Measurements from ENCODE around the gene CCL7. TPM values are rescaled to one million over a fixed set of nuclear protein-coding genes. Genes with fewer than 3 reads are reported as not detected.
A peak's percentile ranks its signal among the peaks of the same experiment; 100 is the strongest.

The CCL7 gene
- total and polyA plus RNA-seq, 4 donors = not detected

DNA sequence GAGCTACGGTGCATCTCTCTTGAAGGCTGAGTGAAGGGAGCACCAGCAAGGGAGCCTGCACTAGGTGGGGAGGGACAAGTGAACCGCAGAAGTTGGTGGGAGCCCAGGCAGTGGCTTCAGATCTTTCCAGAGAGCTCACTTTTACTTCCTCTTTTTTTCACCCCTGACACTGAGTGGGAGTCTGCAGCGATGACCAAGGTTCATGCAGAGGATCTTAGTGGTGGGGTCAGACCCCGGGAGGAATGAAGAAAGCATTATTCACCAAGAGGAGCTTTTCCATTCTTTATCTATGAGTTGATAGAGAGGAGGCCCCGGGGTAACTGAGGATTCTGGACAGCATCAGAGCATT lies 18.0 kb upstream of the CCL7 start:
- H3K27ac ChIP-seq (ENCODE audit: low read depth in 1 of 2, low read length in 2 of 2) = peak overlapping the region in 1 of 2 donors; percentile 98
- peak in 1 of 2 donors; percentile 64 for DNase-seq
- peaks cover 18 to 41% of the 10 kb centered on the region in 2 donors for H3K4me1 ChIP-seq (ENCODE audit: control insufficient read depth in 1 of 2, insufficient read depth in 2 of 2, low read length in 2 of 2)
- ATAC-seq (ENCODE audit: low FRiP score) = peak; percentile 0
- H3K4me3 ChIP-seq (ENCODE audit: low read length in 2 of 2) = no peak overlapping the region
- no peaks in the 10 kb centered on the region for H3K27me3 ChIP-seq (ENCODE audit: control insufficient read depth in 1 of 2, insufficient read depth in 2 of 2, low read length in 1 of 2)
- no peaks in the 10 kb centered on the region for H3K9me3 ChIP-seq (ENCODE audit: control insufficient read depth, low read length)
- no peaks in the 10 kb centered on the region for H3K36me3 ChIP-seq (ENCODE audit: control insufficient read depth in 1 of 2, insufficient read depth in 2 of 2, low read length in 1 of 2)
- intact Hi-C loops (cut with DNase I) = loop anchor here in 1 of 2 donors (5.0 to 10.0 kb wide), 2 partner anchors 50 to 1427 kb away; no protein-coding TSS in a partner anchor
- 42 to 49% methylated on average over 5 of the region's 5 CpGs for WGBS, 2 donors

DNA sequence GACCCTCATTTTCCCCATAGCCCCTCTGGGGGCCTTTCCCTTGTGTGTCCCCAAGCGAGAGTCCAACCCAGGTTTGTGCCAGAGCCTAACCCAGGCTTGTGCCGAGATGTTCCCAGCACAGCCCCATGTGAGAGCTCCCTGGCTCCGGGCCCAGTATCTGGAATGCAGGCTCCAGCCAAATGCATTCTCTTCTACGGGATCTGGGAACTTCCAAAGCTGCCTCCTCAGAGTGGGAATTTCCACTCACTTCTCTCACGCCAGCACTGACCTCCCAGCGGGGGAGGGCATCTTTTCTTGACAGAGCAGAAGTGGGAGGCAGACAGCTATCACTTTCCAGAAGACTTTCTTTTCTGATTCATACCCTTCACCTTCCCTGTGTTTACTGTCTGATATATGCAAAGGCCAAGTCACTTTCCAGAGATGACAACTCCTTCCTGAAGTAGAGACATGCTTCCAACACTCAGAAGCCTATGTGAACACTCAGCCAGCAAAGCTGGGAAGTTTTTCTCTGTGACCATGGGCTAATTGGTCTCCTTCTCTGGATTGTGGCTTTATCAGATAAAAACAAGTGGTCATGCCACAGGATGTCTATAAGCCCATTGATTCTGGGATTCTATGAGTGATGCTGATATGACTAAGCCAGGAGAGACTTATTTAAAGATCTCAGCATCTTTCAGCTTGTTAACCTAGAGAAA lies 17.4 kb upstream of the CCL7 start:
- H3K36me3 ChIP-seq (ENCODE audit: control insufficient read depth in 1 of 2, insufficient read depth in 2 of 2, low read length in 1 of 2) = no peaks in the 10 kb centered on the region
- ATAC-seq (ENCODE audit: low FRiP score) (peak; percentile 78), DNase-seq (peak; percentile 95 to 98)
- peak overlapping the region; percentile 95 to 98 for H3K27ac ChIP-seq (ENCODE audit: low read depth in 1 of 2, low read length in 2 of 2)
- H3K4me1 ChIP-seq (ENCODE audit: control insufficient read depth in 1 of 2, insufficient read depth in 2 of 2, low read length in 2 of 2) = peaks cover 18 to 41% of the 10 kb centered on the region in 2 donors
- H3K27me3 ChIP-seq (ENCODE audit: control insufficient read depth in 1 of 2, insufficient read depth in 2 of 2, low read length in 1 of 2) = no peaks in the 10 kb centered on the region
- WGBS, 2 donors = 1 to 2% methylated on average over 6 of the region's 6 CpGs
- no peaks in the 10 kb centered on the region for H3K9me3 ChIP-seq (ENCODE audit: control insufficient read depth, low read length)
- intact Hi-C loops (cut with DNase I) = loop anchor here in 1 of 2 donors (5.0 to 10.0 kb wide), 2 partner anchors 50 to 1428 kb away; no protein-coding TSS in a partner anchor
- H3K4me3 ChIP-seq (ENCODE audit: low read length in 2 of 2) = no peak overlapping the region

DNA sequence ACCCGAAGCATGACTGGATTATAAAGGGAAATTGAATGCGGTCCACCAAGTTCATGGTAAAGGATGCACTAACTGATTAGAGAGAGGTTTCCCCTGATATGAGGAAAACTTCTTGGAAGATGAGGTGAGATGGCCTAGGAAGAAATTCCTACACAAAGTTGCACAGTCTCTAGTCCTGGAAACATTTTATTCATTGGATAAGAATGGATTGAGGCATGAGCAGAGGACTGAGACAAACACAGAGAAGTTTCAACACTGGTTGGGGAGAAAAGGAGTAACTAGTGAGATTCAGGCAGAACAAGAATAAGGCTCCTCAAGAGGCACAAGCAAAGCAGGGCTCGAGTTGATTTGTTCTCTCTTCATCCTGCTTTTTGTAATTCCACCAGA lies 16.9 kb upstream of the CCL7 start:
- intact Hi-C loops (cut with DNase I) = loop anchor here in 1 of 2 donors (5.0 to 10.0 kb wide), 2 partner anchors 49 to 1428 kb away; no protein-coding TSS in a partner anchor
- ATAC-seq (ENCODE audit: low FRiP score) (no peak), DNase-seq (no peak)
- Histone ChIP-seq H3K36me3 (ENCODE audit: control insufficient read depth in 1 of 2, insufficient read depth in 2 of 2, low read length in 1 of 2) (no peaks in the 10 kb centered on the region), H3K27me3 (ENCODE audit: control insufficient read depth in 1 of 2, insufficient read depth in 2 of 2, low read length in 1 of 2) (no peaks in the 10 kb centered on the region), H3K9me3 (ENCODE audit: control insufficient read depth, low read length) (no peaks in the 10 kb centered on the region), H3K4me1 (ENCODE audit: control insufficient read depth in 1 of 2, insufficient read depth in 2 of 2, low read length in 2 of 2) (peaks cover 18 to 41% of the 10 kb centered on the region in 2 donors), H3K27ac (ENCODE audit: low read depth in 1 of 2, low read length in 2 of 2) (peak overlapping the region; percentile 95 to 98), H3K4me3 (ENCODE audit: low read length in 2 of 2) (no peak overlapping the region)
- 68 to 70% methylated on average over 3 of the region's 3 CpGs for WGBS, 2 donors

DNA sequence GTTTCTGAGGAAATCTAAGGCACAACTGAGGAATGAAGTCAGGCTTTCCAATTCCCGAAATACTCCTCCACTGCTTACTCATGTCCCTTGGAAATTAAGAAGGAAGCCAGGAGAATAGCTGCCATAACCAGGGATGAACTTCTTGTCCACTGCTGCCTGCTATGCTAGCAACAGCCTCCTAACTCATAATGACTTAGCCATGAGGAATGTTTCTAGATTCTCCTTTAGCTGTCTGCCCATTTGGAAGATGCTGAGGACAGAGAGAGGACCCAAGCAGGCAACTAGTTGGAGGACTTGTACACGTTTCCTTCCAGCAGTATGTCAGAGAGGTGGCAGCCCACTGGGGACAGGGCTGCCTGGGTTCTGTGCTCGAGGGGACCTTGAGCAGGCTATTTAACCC lies 15.9 kb upstream of the CCL7 start:
- intact Hi-C loops (cut with DNase I) = loop anchor here in 1 of 2 donors (5.0 to 10.0 kb wide), 2 partner anchors 48 to 1429 kb away; no protein-coding TSS in a partner anchor
- H3K27me3 ChIP-seq (ENCODE audit: control insufficient read depth in 1 of 2, insufficient read depth in 2 of 2, low read length in 1 of 2) = no peaks in the 10 kb centered on the region
- peaks cover 16 to 37% of the 10 kb centered on the region in 2 donors for H3K4me1 ChIP-seq (ENCODE audit: control insufficient read depth in 1 of 2, insufficient read depth in 2 of 2, low read length in 2 of 2)
- WGBS, 2 donors = 6 to 7% methylated on average over 3 of the region's 3 CpGs
- DNase-seq = no peak
- no peak overlapping the region for H3K4me3 ChIP-seq (ENCODE audit: low read length in 2 of 2)
- H3K36me3 ChIP-seq (ENCODE audit: control insufficient read depth in 1 of 2, insufficient read depth in 2 of 2, low read length in 1 of 2) = no peaks in the 10 kb centered on the region
- peak overlapping the region; percentile 95 to 98 for H3K27ac ChIP-seq (ENCODE audit: low read depth in 1 of 2, low read length in 2 of 2)
- no peaks in the 10 kb centered on the region for H3K9me3 ChIP-seq (ENCODE audit: control insufficient read depth, low read length)
- ATAC-seq (ENCODE audit: low FRiP score) = peak; percentile 81

DNA sequence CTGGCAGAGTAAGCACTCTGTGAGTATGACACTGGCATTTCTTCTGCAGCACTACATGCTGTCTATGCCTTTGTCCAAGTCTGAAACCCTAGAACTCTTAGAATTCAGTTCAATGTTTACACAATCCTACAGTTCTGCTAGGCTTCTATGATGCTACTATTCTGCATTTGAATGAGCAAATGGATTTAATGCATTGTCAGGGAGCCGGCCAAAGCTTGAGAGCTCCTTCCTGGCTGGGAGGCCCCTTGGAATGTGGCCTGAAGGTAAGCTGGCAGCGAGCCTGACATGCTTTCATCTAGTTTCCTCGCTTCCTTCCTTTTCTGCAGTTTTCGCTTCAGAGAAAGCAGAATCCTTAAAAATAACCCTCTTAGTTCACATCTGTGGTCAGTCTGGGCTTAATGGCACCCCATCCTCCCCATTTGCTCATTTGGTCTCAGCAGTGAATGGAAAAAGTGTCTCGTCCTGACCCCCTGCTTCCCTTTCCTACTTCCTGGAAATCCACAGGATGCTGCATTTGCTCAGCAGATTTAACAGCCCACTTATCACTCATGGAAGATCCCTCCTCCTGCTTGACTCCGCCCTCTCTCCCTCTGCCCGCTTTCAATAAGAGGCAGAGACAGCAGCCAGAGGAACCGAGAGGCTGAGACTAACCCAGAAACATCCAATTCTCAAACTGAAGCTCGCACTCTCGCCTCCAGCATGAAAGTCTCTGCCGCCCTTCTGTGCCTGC lies 15.2 kb upstream of the CCL7 start, which contains the start of gene CCL2:
Gene CCL2, plus strand, starts transcription at position 635 of the 730 bp plus-strand sequence. Its CDS starts 65 bp downstream, at position 700.
- Histone ChIP-seq H3K4me1 (ENCODE audit: control insufficient read depth in 1 of 2, insufficient read depth in 2 of 2, low read length in 2 of 2) (peaks cover 10 to 31% of the 10 kb centered on the region in 2 donors), H3K27me3 (ENCODE audit: control insufficient read depth in 1 of 2, insufficient read depth in 2 of 2, low read length in 1 of 2) (no peaks in the 10 kb centered on the region), H3K9me3 (ENCODE audit: control insufficient read depth, low read length) (no peaks in the 10 kb centered on the region), H3K4me3 (ENCODE audit: low read length in 2 of 2) (peak within 1 kb of the TSS; percentile 32 to 42), H3K36me3 (ENCODE audit: control insufficient read depth in 1 of 2, insufficient read depth in 2 of 2, low read length in 1 of 2) (no peaks in the 10 kb centered on the region), H3K27ac (ENCODE audit: low read depth in 1 of 2, low read length in 2 of 2) (peak within 1 kb of the TSS; percentile 52 to 98)
- intact Hi-C loops (cut with DNase I) = loop anchor here in 1 of 2 donors (5.0 to 10.0 kb wide), 2 partner anchors 47 to 1430 kb away; no protein-coding TSS in a partner anchor
- DNase-seq = peak; percentile 82 to 85
- WGBS, 2 donors = 4% methylated on average over 11 of the region's 11 CpGs
- ATAC-seq (ENCODE audit: low FRiP score) = peak; percentile 72

DNA sequence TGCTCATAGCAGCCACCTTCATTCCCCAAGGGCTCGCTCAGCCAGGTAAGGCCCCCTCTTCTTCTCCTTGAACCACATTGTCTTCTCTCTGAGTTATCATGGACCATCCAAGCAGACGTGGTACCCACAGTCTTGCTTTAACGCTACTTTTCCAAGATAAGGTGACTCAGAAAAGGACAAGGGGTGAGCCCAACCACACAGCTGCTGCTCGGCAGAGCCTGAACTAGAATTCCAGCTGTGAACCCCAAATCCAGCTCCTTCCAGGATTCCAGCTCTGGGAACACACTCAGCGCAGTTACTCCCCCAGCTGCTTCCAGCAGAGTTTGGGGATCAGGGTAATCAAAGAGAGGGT lies 14.7 kb upstream of the CCL7 start:
- peak overlapping the region in 1 of 2 donors; percentile 98 for H3K27ac ChIP-seq (ENCODE audit: low read depth in 1 of 2, low read length in 2 of 2)
- intact Hi-C loops (cut with DNase I) = loop anchor here in 1 of 2 donors (10.0 kb wide), 1 partner anchor 1431 kb away; no protein-coding TSS in a partner anchor
- peaks cover 10 to 30% of the 10 kb centered on the region in 2 donors for H3K4me1 ChIP-seq (ENCODE audit: control insufficient read depth in 1 of 2, insufficient read depth in 2 of 2, low read length in 2 of 2)
- H3K9me3 ChIP-seq (ENCODE audit: control insufficient read depth, low read length) = no peaks in the 10 kb centered on the region
- WGBS, 2 donors = 23 to 25% methylated on average over 5 of the region's 5 CpGs
- peak overlapping the region; percentile 27 to 32 for H3K4me3 ChIP-seq (ENCODE audit: low read length in 2 of 2)
- H3K27me3 ChIP-seq (ENCODE audit: control insufficient read depth in 1 of 2, insufficient read depth in 2 of 2, low read length in 1 of 2) = no peaks in the 10 kb centered on the region
- DNase-seq (no peak), ATAC-seq (ENCODE audit: low FRiP score) (peak; percentile 14)
- H3K36me3 ChIP-seq (ENCODE audit: control insufficient read depth in 1 of 2, insufficient read depth in 2 of 2, low read length in 1 of 2) = no peaks in the 10 kb centered on the region

DNA sequence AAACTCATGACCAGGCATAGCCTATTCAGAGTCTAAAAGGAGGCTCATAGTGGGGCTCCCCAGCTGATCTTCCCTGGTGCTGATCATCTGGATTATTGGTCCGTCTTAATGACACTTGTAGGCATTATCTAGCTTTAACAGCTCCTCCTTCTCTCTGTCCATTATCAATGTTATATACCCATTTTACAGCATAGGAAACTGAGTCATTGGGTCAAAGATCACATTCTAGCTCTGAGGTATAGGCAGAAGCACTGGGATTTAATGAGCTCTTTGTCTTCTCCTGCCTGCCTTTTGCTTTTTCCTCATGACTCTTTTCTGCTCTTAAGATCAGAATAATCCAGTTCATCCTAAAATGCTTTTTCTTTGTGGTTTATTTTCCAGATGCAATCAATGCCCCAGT lies 14.2 kb upstream of the CCL7 start:
- ATAC-seq (ENCODE audit: low FRiP score) (no peak), DNase-seq (no peak)
- Histone ChIP-seq H3K27me3 (ENCODE audit: control insufficient read depth in 1 of 2, insufficient read depth in 2 of 2, low read length in 1 of 2) (no peaks in the 10 kb centered on the region), H3K4me3 (ENCODE audit: low read length in 2 of 2) (peak overlapping the region; percentile 27 to 32), H3K27ac (ENCODE audit: low read depth in 1 of 2, low read length in 2 of 2) (peak overlapping the region in 1 of 2 donors; percentile 98), H3K4me1 (ENCODE audit: control insufficient read depth in 1 of 2, insufficient read depth in 2 of 2, low read length in 2 of 2) (peaks cover 10 to 28% of the 10 kb centered on the region in 2 donors), H3K36me3 (ENCODE audit: control insufficient read depth in 1 of 2, insufficient read depth in 2 of 2, low read length in 1 of 2) (no peaks in the 10 kb centered on the region), H3K9me3 (ENCODE audit: control insufficient read depth, low read length) (no peaks in the 10 kb centered on the region)
- intact Hi-C loops (cut with DNase I) = loop anchor here in 1 of 2 donors (10.0 kb wide), 1 partner anchor 1431 kb away; no protein-coding TSS in a partner anchor
- WGBS, 2 donors = 77 to 81% methylated on average over 1 of the region's 1 CpG

DNA sequence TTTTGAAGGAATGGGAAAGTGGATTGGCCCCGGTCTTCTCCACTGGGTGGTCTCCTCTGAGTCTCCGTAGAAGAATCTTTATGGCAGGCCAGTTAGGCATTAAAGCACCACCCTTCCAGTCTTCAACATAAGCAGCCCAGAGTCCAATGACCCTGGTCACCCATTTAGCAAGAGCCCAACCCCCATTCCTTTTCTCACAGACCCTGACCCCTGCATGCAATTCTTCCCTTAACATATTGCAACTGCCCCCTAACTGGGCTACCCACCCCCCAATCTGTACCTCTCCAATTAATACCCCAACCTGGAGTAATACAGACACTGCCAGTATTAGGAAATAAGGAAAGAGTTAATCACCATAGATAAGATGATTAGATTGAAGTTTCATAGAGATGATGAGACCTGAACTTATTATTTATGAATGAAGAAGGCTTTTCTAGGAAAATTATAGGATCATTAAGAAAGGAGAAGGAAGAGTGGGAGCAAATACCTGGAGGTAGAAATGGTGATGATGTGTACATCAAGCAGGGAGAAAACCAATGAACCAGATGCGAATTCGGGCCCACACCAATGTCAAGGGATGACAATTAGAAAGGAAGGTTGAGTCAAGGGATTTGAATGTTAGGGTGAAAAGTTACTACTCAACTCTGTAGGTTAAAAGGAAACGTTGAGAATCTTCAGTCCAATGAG lies 12.6 kb upstream of the CCL7 start:
- Histone ChIP-seq H3K4me3 (ENCODE audit: low read length in 2 of 2) (no peak overlapping the region), H3K27ac (ENCODE audit: low read depth in 1 of 2, low read length in 2 of 2) (no peak overlapping the region), H3K4me1 (ENCODE audit: control insufficient read depth in 1 of 2, insufficient read depth in 2 of 2, low read length in 2 of 2) (peaks cover 2 to 15% of the 10 kb centered on the region in 2 donors), H3K9me3 (ENCODE audit: control insufficient read depth, low read length) (no peaks in the 10 kb centered on the region), H3K36me3 (ENCODE audit: control insufficient read depth in 1 of 2, insufficient read depth in 2 of 2, low read length in 1 of 2) (no peaks in the 10 kb centered on the region), H3K27me3 (ENCODE audit: control insufficient read depth in 1 of 2, insufficient read depth in 2 of 2, low read length in 1 of 2) (no peaks in the 10 kb centered on the region)
- WGBS, 2 donors = 90% methylated on average over 5 of the region's 5 CpGs
- intact Hi-C loops (cut with DNase I) = loop anchor here in 1 of 2 donors (10.0 kb wide), 1 partner anchor 1433 kb away; no protein-coding TSS in a partner anchor
- DNase-seq (no peak), ATAC-seq (ENCODE audit: low FRiP score) (no peak)

All from aorta (tissue), 5 donors.